KMS-11 (cell line): ENCODE data around the gene TRAPPC11.

Experiments used
- H2AFZ ChIP-seq: fragments of 200-600 bp; sonication (generic); 2 replicates; pipeline ENCODE4 v1.6.1; 2016; ENCODE audit warnings: antibody characterized with exemption, mixed run types, low read depth
- H3K27ac ChIP-seq: fragments of 200-600 bp; sonication (generic); 2 replicates; pipeline ENCODE4 v1.6.1; 2016; ENCODE audit warnings: mild to moderate bottlenecking, mixed run types
- H3K27me3 ChIP-seq: fragments of 200-600 bp; sonication (generic); 2 replicates; pipeline ENCODE4 v1.6.1; 2017; ENCODE audit warnings: mild to moderate bottlenecking, low read depth, mixed run types, moderate library complexity; ENCODE audit not compliant: insufficient read depth
- H3K36me3 ChIP-seq: fragments of 200-600 bp; sonication (generic); 2 replicates; pipeline ENCODE4 v1.6.1; 2017; ENCODE audit warnings: mild to moderate bottlenecking, mixed run types; ENCODE audit not compliant: insufficient read depth
- H3K4me1 ChIP-seq: fragments of 200-600 bp; sonication (generic); 2 replicates; pipeline ENCODE4 v1.6.1; 2016; ENCODE audit warnings: mild to moderate bottlenecking, low read depth, mixed run types; ENCODE audit not compliant: poor library complexity, severe bottlenecking
- H3K4me2 ChIP-seq: fragments of 200-600 bp; sonication (generic); 2 replicates; pipeline ENCODE4 v1.7.0; 2016; ENCODE audit warnings: mild to moderate bottlenecking, mixed run types
- H3K4me3 ChIP-seq: fragments of 200-600 bp; sonication (generic); IDR thresholded peaks from 2 replicates; pipeline ENCODE4 v1.6.1; 2017; ENCODE audit warnings: low read depth, low read length, mixed read lengths; ENCODE audit not compliant: insufficient read depth
- H3K79me2 ChIP-seq: fragments of 200-600 bp; sonication (generic); 2 replicates; pipeline ENCODE4 v1.6.1; 2016; ENCODE audit warnings: low read depth, mixed run types; ENCODE audit not compliant: insufficient read depth
- H3K9ac ChIP-seq: fragments of 200-600 bp; sonication (generic); 2 replicates; pipeline ENCODE4 v1.6.1; 2016; ENCODE audit warnings: mild to moderate bottlenecking, mixed run types
- H4K20me1 ChIP-seq: fragments of 200-600 bp; sonication (generic); 2 replicates; pipeline ENCODE4 v1.6.1; 2016; ENCODE audit warnings: mild to moderate bottlenecking, mixed run types; ENCODE audit not compliant: insufficient read depth
- TF ChIP-seq, protein P1 (sequence below): fragments of 200-600 bp; sonication (generic); conservative IDR thresholded peaks from 2 replicates; pipeline ENCODE4 v1.6.1; 2017; ENCODE audit warnings: low read depth, mild to moderate bottlenecking, antibody characterized with exemption, low read length, moderate library complexity, mixed read lengths

TRAPPC11 gene

DNA sequence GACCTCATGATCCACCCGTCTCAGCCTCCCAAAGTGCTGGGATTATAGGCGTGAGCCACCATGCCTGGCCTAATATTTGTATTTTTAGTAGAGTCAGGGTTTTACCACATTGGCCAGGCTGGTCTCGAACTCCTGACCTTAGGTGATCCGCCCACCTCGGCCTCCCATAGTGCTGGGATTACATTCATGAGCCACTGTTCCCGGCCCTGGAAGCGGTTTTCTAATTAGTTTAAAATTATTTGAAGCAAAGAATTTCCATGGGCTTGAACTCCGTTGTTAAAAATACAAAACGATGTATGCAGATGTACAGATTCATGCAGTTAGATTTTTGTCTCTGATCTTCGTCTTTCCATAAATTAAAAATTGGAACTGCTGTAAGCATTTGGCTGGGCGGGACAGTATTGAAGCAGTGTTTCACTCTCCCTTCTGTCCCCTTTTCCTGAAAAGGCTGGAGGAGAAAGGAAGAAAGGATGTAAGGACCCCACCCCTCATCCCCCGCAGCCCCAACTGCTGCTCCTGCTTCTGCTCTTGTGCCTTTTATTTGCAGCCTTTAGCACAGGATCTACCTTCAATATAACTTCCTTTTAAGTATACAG, 12.0 kb downstream of the TRAPPC11 start:
- no peaks in the 10 kb centered on the region; the same call in 1 of the 2 replicates for H3K36me3 ChIP-seq
- no peaks in the 10 kb centered on the region for H4K20me1 ChIP-seq
- no peaks in the 10 kb centered on the region for H3K4me1 ChIP-seq
- no peaks in the 10 kb centered on the region for H3K79me2 ChIP-seq
- no peaks in the 10 kb centered on the region for H3K27me3 ChIP-seq
- no peak overlapping the region for H2AFZ ChIP-seq
- H3K4me2 ChIP-seq = no peak overlapping the region
- H3K9ac ChIP-seq = no peak overlapping the region
- no peak overlapping the region for H3K4me3 ChIP-seq
- TF ChIP-seq, protein P1, sequence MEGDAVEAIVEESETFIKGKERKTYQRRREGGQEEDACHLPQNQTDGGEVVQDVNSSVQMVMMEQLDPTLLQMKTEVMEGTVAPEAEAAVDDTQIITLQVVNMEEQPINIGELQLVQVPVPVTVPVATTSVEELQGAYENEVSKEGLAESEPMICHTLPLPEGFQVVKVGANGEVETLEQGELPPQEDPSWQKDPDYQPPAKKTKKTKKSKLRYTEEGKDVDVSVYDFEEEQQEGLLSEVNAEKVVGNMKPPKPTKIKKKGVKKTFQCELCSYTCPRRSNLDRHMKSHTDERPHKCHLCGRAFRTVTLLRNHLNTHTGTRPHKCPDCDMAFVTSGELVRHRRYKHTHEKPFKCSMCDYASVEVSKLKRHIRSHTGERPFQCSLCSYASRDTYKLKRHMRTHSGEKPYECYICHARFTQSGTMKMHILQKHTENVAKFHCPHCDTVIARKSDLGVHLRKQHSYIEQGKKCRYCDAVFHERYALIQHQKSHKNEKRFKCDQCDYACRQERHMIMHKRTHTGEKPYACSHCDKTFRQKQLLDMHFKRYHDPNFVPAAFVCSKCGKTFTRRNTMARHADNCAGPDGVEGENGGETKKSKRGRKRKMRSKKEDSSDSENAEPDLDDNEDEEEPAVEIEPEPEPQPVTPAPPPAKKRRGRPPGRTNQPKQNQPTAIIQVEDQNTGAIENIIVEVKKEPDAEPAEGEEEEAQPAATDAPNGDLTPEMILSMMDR = no peak
- no peak overlapping the region for H3K27ac ChIP-seq

DNA sequence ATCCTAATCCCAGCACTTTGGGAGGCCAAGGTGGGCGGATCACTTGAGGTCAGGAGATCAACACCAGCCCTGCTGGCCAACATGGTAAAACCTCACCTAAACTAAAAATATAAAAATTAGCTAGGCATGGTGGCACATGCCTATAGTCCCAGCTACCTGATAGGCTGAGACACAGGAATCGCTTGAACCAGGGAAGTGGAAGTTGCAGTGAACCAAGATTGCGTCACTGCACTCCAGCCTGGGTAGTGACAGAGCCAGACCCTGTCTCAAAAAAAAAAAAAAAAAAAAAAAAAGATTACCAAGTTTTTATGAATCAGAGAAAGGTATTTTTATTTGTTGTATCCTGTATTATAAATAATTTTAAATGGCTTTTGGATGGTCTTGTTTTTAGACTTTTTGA, 15.1 kb downstream of the TRAPPC11 start:
- H3K36me3 ChIP-seq = no peaks in the 10 kb centered on the region; the same call in 1 of the 2 replicates
- no peak overlapping the region for H2AFZ ChIP-seq
- no peaks in the 10 kb centered on the region for H3K79me2 ChIP-seq
- TF ChIP-seq, protein P1 = no peak
- no peak overlapping the region for H3K4me2 ChIP-seq
- H4K20me1 ChIP-seq = no peaks in the 10 kb centered on the region
- no peak overlapping the region for H3K27ac ChIP-seq
- H3K4me3 ChIP-seq = no peak overlapping the region
- H3K4me1 ChIP-seq = peaks cover 6% of the 10 kb centered on the region
- no peak overlapping the region for H3K9ac ChIP-seq
- H3K27me3 ChIP-seq = no peaks in the 10 kb centered on the region

GRCh38 chr4:183675625-183676024, 16.5 kb downstream of the TRAPPC11 start:
- Histone ChIP-seq H3K27me3 (no peaks in the 10 kb centered on the region), H3K27ac (no peak overlapping the region), H3K4me2 (no peak overlapping the region), H2AFZ (no peak overlapping the region), H3K4me3 (no peak overlapping the region), H3K9ac (no peak overlapping the region), H3K36me3 (no peaks in the 10 kb centered on the region; the same call in 1 of the 2 replicates), H3K79me2 (no peaks in the 10 kb centered on the region), H3K4me1 (peaks cover 6% of the 10 kb centered on the region), H4K20me1 (no peaks in the 10 kb centered on the region)
- TF ChIP-seq, protein P1 = no peak

- TF ChIP-seq, protein P1 = no peak
- Histone ChIP-seq H2AFZ (no peak overlapping the region), H4K20me1 (no peaks in the 10 kb centered on the region), H3K27ac (no peak overlapping the region), H3K27me3 (no peaks in the 10 kb centered on the region), H3K79me2 (no peaks in the 10 kb centered on the region), H3K36me3 (no peaks in the 10 kb centered on the region; the same call in 1 of the 2 replicates), H3K4me2 (no peak overlapping the region), H3K4me1 (peaks cover 6% of the 10 kb centered on the region), H3K4me3 (no peak overlapping the region), H3K9ac (no peak overlapping the region)
These were observed 22.0 kb downstream of the TRAPPC11 start for GRCh38 chr4:183681119-183681518.
